WTC11 (cell line): ENCODE measurements around the gene ZNF451. TPM values are rescaled to one million over a fixed set of nuclear protein-coding genes. Genes with fewer than 3 reads are reported as not detected.

Experiments used
- ATAC-seq: fragments of 200-7000 bp; cut with Tn5 transposase; 2 replicates; pipeline ENCODE4 v1.10.0; 2021; ENCODE audit warnings: mild to moderate bottlenecking, moderate library complexity
- CTCF ChIA-PET: fragments of 300-600 bp; sonication (Branson Sonifier 250); formaldehyde crosslinking; loops from one replicate; lab custom pipeline; 2021; ENCODE audit warnings: antibody characterized with exemption; lab: Charles Lee
- POLR2A ChIA-PET: fragments of 350-600 bp; sonication (Branson Sonifier 250); formaldehyde crosslinking; loops from one replicate; lab custom pipeline; 2021; ENCODE audit warnings: antibody characterized with exemption; lab: Charles Lee
- DNase-seq: peaks from one replicate; pipeline ENCODE4 v3.0.0; 2021; ENCODE audit warnings: low spot score
- H3K27ac Mint-ChIP-seq: 2 replicates; pipeline ENCODE4 v1.8.0; 2021; ENCODE audit warnings: mixed read lengths
- H3K27me3 Mint-ChIP-seq: 2 replicates; pipeline ENCODE4 v1.8.0; 2021; ENCODE audit warnings: low read depth, mild to moderate bottlenecking, moderate library complexity, mixed read lengths
- H3K36me3 Mint-ChIP-seq: 2 replicates; pipeline ENCODE4 v1.8.0; 2021; ENCODE audit warnings: mixed read lengths
- H3K4me1 Mint-ChIP-seq: 2 replicates; pipeline ENCODE4 v1.8.0; 2022; ENCODE audit warnings: mixed read lengths
- H3K4me3 Mint-ChIP-seq: 2 replicates; pipeline ENCODE4 v1.8.0; 2021; ENCODE audit warnings: mild to moderate bottlenecking, moderate library complexity, mixed read lengths
- H3K9me3 Mint-ChIP-seq: 2 replicates; pipeline ENCODE4 v1.8.0; 2021; ENCODE audit warnings: mixed read lengths
- ATF1 ChIP-seq: sonication (generic); formaldehyde crosslinking; IDR thresholded peaks from 2 replicates; pipeline ENCODE4 v1.8.1; 2023; ENCODE audit warnings: mild to moderate bottlenecking, moderate library complexity, missing genetic modification reagents
- CBFB ChIP-seq: sonication (generic); formaldehyde crosslinking; IDR thresholded peaks from 2 replicates; pipeline ENCODE4 v1.8.1; 2022; ENCODE audit warnings: mild to moderate bottlenecking, low read depth, missing genetic modification reagents
- CREM ChIP-seq: sonication (generic); formaldehyde crosslinking; IDR thresholded peaks from 2 replicates; pipeline ENCODE4 v1.8.1; 2022; ENCODE audit warnings: mild to moderate bottlenecking, missing genetic modification reagents, moderate library complexity
- E2F1 ChIP-seq: sonication (generic); formaldehyde crosslinking; IDR thresholded peaks from 2 replicates; pipeline ENCODE4 v1.8.0; 2022; ENCODE audit warnings: mild to moderate bottlenecking, missing genetic modification reagents
- E2F5 ChIP-seq: sonication (generic); formaldehyde crosslinking; IDR thresholded peaks from 2 replicates; pipeline ENCODE4 v1.8.1; 2022; ENCODE audit warnings: mild to moderate bottlenecking, moderate library complexity, missing genetic modification reagents
- FOXK1 ChIP-seq: sonication (generic); formaldehyde crosslinking; IDR thresholded peaks from 2 replicates; pipeline ENCODE4 v1.8.0; 2022; ENCODE audit warnings: mild to moderate bottlenecking, moderate library complexity, missing genetic modification reagents
- FOXP1 ChIP-seq: sonication (generic); formaldehyde crosslinking; IDR thresholded peaks from 2 replicates; pipeline ENCODE4 v1.8.0; 2022; ENCODE audit warnings: missing genetic modification reagents, mild to moderate bottlenecking, moderate library complexity, borderline replicate concordance
- IRF1 ChIP-seq: sonication (generic); formaldehyde crosslinking; IDR thresholded peaks from 2 replicates; pipeline ENCODE4 v1.8.0; 2023; ENCODE audit warnings: missing genetic modification reagents
- IRF2 ChIP-seq: sonication (generic); formaldehyde crosslinking; IDR thresholded peaks from 2 replicates; pipeline ENCODE4 v1.8.0; 2022; ENCODE audit warnings: low read depth, missing genetic modification reagents, borderline replicate concordance
- KAT7 ChIP-seq: sonication (generic); formaldehyde crosslinking; IDR thresholded peaks from 2 replicates; pipeline ENCODE4 v1.8.1; 2023; ENCODE audit warnings: missing genetic modification reagents, mild to moderate bottlenecking, borderline replicate concordance
- MYBL2 ChIP-seq: sonication (generic); formaldehyde crosslinking; IDR thresholded peaks from 2 replicates; pipeline ENCODE4 v1.8.1; 2023; ENCODE audit warnings: mild to moderate bottlenecking, moderate library complexity, missing genetic modification reagents
- NFATC4 ChIP-seq: fragments of 250-450 bp; sonication (Bioruptor Pico); IDR thresholded peaks from 2 replicates; pipeline ENCODE4 v1.9.0; 2021; ENCODE audit warnings: mild to moderate bottlenecking
- NFE2L1 ChIP-seq: sonication (generic); formaldehyde crosslinking; IDR thresholded peaks from 2 replicates; pipeline ENCODE4 v1.8.1; 2023; ENCODE audit warnings: missing genetic modification reagents
- NR3C1 ChIP-seq: sonication (generic); formaldehyde crosslinking; conservative IDR thresholded peaks from 2 replicates; pipeline ENCODE4 v1.8.1; 2023; ENCODE audit warnings: low read depth, mild to moderate bottlenecking, missing genetic modification reagents
- PREB ChIP-seq: sonication (generic); formaldehyde crosslinking; IDR thresholded peaks from 2 replicates; pipeline ENCODE4 v1.8.1; 2022; ENCODE audit warnings: mild to moderate bottlenecking, missing genetic modification reagents, moderate library complexity, borderline replicate concordance
- RELA ChIP-seq: sonication (generic); formaldehyde crosslinking; IDR thresholded peaks from 2 replicates; pipeline ENCODE4 v1.8.1; 2022; ENCODE audit warnings: missing genetic modification reagents, mild to moderate bottlenecking, borderline replicate concordance
- STAT6 ChIP-seq: sonication (generic); formaldehyde crosslinking; conservative IDR thresholded peaks from 2 replicates; pipeline ENCODE4 v1.8.1; 2023; ENCODE audit warnings: mild to moderate bottlenecking, low read depth, missing genetic modification reagents, moderate library complexity
- TEAD4 ChIP-seq: sonication (generic); formaldehyde crosslinking; IDR thresholded peaks from 2 replicates; pipeline ENCODE4 v1.8.0; 2022; ENCODE audit warnings: mild to moderate bottlenecking, missing genetic modification reagents
- ZNF121 ChIP-seq: sonication (generic); formaldehyde crosslinking; IDR thresholded peaks from 2 replicates; pipeline ENCODE4 v1.8.0; 2023; ENCODE audit warnings: missing genetic modification reagents
- ZNF532 ChIP-seq: fragments of 250-450 bp; sonication (Bioruptor Pico); IDR thresholded peaks from 2 replicates; pipeline ENCODE4 v1.9.0; 2021; ENCODE audit warnings: mild to moderate bottlenecking, borderline replicate concordance
- total RNA-seq: library from RNA; stranded (reverse); gene quantifications from 3 replicates; pipeline ENCODE4 v1.2.3, GENCODE V29; 2021
- TF ChIP-seq, protein P1 (sequence below): sonication (generic); formaldehyde crosslinking; IDR thresholded peaks from 2 replicates; pipeline ENCODE4 v1.8.0; 2022; ENCODE audit warnings: mild to moderate bottlenecking, missing genetic modification reagents

Gene ZNF451
- total RNA-seq, 1 experiment from 2014 or later: 55.4 TPM

DNA sequence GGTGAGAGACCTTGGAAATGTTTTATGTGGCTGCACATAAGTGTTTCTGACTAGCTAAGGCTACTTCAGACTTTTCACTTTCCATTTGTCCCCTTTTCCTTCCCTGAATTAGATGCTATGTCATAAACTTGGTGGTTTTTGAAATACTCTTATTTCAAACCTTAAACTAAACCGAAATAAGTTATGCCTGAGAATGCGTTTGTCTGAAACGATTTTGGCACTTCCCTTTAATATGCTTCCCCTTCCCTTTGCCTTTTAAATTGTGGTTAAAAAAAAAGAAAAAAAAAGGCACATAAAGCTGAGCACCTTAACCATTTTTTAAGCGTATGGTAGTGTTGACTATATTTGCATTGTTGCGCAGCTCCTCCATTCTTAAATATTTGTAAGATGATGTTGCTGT is 14.3 kb downstream of the ZNF451 start:
- H3K36me3 Mint-ChIP-seq: peaks cover 48% of the 10 kb centered on the region
- no peak for DNase-seq

DNA sequence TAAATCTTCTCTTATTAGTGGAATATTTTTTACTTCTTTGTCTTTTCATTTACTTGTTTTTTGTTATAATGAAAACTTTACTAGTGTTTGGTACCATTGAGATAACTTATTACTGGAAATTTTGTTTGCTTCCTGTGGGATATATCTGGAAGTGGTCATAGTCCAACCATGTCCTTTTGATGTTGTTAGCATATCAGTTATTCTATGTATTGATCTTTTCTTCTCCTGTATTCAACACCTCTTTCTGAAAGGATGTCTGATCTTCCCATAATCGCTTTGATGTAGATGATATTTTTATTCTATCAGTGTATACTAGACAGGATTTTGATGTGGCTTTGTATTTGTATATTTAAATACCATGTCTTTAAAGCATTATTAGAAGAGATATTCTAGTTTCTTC is 17.0 kb downstream of the ZNF451 start:
- ChIA-PET CTCF (interaction anchor here (0.8 kb wide), 1 partner anchor 93 kb away, joined by 4 read pairs; no protein-coding TSS in a partner anchor), POLR2A (no interaction called here)
- Mint-ChIP-seq H3K27me3 (no peaks in the 10 kb centered on the region), H3K4me1 (peaks cover 20% of the 10 kb centered on the region), H3K9me3 (no peaks in the 10 kb centered on the region), H3K4me3 (no peak overlapping the region), H3K27ac (no peak overlapping the region), H3K36me3 (peaks cover 21% of the 10 kb centered on the region)
- TF ChIP-seq NR3C1 (CRISPR knock-in tag) (no peak), CBFB (CRISPR knock-in tag) (no peak)
- ATAC-seq (no peak), DNase-seq (no peak)

More for the DNA sequence above, 14.3 kb downstream of the ZNF451 start:
- Mint-ChIP-seq H3K9me3 (no peaks in the 10 kb centered on the region), H3K4me1 (peaks cover 14% of the 10 kb centered on the region), H3K4me3 (no peak overlapping the region), H3K27ac (no peak overlapping the region), H3K27me3 (no peaks in the 10 kb centered on the region)
- POLR2A ChIA-PET: no interaction called here
- no peak for ATAC-seq
- CTCF ChIA-PET: no interaction called here
- TF ChIP-seq KAT7 (CRISPR knock-in tag): no peak
- no peak for TF ChIP-seq RELA (CRISPR knock-in tag)
- TF ChIP-seq TEAD4 (CRISPR knock-in tag): no peak
- no peak for TF ChIP-seq E2F5 (CRISPR knock-in tag)
- no peak for TF ChIP-seq E2F1 (CRISPR knock-in tag)
- TF ChIP-seq NFATC4 (CRISPR knock-in tag): no peak
- TF ChIP-seq CREM (CRISPR knock-in tag): no peak
- no peak for TF ChIP-seq CBFB (CRISPR knock-in tag)
- no peak for TF ChIP-seq FOXK1 (CRISPR knock-in tag)

DNA sequence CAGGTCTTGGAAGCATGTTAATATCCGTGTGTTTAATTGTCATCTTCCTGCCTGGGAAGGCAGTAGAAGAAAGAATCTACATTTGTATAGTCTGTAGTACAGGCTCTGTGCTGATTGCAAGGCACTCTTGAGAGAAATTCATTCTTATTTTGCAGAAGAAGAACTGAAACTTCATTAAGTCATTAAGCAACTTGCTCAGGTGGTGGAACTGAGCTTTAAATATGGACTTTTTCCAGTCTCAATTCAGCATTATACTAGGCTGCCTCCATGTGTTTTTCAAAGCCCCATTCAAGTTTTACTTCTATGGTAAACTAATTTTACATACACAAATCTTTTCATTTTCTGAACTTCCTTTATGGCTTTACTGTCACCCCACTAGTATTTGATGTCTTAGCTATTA is 18.7 kb downstream of the ZNF451 start:
- peak overlapping the region; percentile 71 for H3K27ac Mint-ChIP-seq
- ATAC-seq (no peak), DNase-seq (no peak)
- no peak overlapping the region for H3K4me3 Mint-ChIP-seq
- ChIA-PET POLR2A (no interaction called here), CTCF (interaction anchor here (0.8 to 1.4 kb wide), 2 partner anchors 9 to 154 kb away, joined by 3 read pairs; partner anchors contain the start of gene BEND6)
- H3K9me3 Mint-ChIP-seq: no peaks in the 10 kb centered on the region
- H3K27me3 Mint-ChIP-seq: no peaks in the 10 kb centered on the region
- H3K4me1 Mint-ChIP-seq: peaks cover 20% of the 10 kb centered on the region
- H3K36me3 Mint-ChIP-seq: peaks cover 4% of the 10 kb centered on the region; the same call in 1 of the 2 replicates
- TF ChIP-seq IRF1: no peak
- no peak for TF ChIP-seq ZNF532 (CRISPR knock-in tag)
- TF ChIP-seq IRF2 (CRISPR knock-in tag): no peak
- no peak for TF ChIP-seq ZNF121 (CRISPR knock-in tag)
- TF ChIP-seq, protein P1, sequence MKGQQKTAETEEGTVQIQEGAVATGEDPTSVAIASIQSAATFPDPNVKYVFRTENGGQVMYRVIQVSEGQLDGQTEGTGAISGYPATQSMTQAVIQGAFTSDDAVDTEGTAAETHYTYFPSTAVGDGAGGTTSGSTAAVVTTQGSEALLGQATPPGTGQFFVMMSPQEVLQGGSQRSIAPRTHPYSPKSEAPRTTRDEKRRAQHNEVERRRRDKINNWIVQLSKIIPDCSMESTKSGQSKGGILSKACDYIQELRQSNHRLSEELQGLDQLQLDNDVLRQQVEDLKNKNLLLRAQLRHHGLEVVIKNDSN: no peak
- TF ChIP-seq NFE2L1 (CRISPR knock-in tag): no peak
- TF ChIP-seq FOXP1: no peak
- TF ChIP-seq MYBL2 (CRISPR knock-in tag): no peak
- TF ChIP-seq KAT7 (CRISPR knock-in tag): no peak
- TF ChIP-seq PREB (CRISPR knock-in tag): no peak
- no peak for TF ChIP-seq ATF1 (CRISPR knock-in tag)
- TF ChIP-seq STAT6 (CRISPR knock-in tag): no peak
